Esophagus muscularis mucosa (tissue), 3 donors: Measurements from ENCODE around the gene RERG.

Experiments
- CTCF ChIP-seq, 3 experiments: fragments of 200-600 bp in 2 of 3; fragments of 450-650 bp in 1 of 3; sonication (generic) in 2 of 3; IDR thresholded peaks; one replicate each; pipeline ENCODE4 v1.5.1; 2017 to 2019; ENCODE audit warnings: antibody characterized with exemption in 3 of 3, mild to moderate bottlenecking in 2 of 3, moderate library complexity in 1 of 3
- POLR2A ChIP-seq: fragments of 450-650 bp; IDR thresholded peaks from one replicate; pipeline ENCODE4 v1.6.1; 2017; ENCODE audit warnings: antibody characterized with exemption, moderate library complexity, mild to moderate bottlenecking, low read depth
- POLR2AphosphoS5 ChIP-seq, 2 donors: sonication (generic); formaldehyde crosslinking; IDR thresholded peaks; one replicate each; pipeline ENCODE4 v1.6.1; 2017; ENCODE audit warnings: antibody characterized with exemption in 2 of 2

GRCh38 chr12:15184484-15184883 lies 36.7 kb downstream of the RERG start:
- TF ChIP-seq POLR2AphosphoS5 (IDR thresholded peaks at IDR 0.05) (no peak), CTCF (IDR thresholded peaks at IDR 0.05) (no peak), POLR2A (no peak)
